IPS-11a (cell line): ENCODE data around the gene UBE2J2.

Source experiments
- H3K4me3 ChIP-seq: one replicate; pipeline ENCODE4 v1.5.1; 2013; ENCODE audit warnings: low read depth, low read length, control low read depth

UBE2J2 gene

GRCh38 chr1:1296070-1297061 is 22.7 kb upstream of the UBE2J2 start:
- no peak overlapping the region for H3K4me3 ChIP-seq

- H3K4me3 ChIP-seq = no peak overlapping the region
Observed at GRCh38 chr1:1295154-1295923, 21.7 kb upstream of the UBE2J2 start.

DNA sequence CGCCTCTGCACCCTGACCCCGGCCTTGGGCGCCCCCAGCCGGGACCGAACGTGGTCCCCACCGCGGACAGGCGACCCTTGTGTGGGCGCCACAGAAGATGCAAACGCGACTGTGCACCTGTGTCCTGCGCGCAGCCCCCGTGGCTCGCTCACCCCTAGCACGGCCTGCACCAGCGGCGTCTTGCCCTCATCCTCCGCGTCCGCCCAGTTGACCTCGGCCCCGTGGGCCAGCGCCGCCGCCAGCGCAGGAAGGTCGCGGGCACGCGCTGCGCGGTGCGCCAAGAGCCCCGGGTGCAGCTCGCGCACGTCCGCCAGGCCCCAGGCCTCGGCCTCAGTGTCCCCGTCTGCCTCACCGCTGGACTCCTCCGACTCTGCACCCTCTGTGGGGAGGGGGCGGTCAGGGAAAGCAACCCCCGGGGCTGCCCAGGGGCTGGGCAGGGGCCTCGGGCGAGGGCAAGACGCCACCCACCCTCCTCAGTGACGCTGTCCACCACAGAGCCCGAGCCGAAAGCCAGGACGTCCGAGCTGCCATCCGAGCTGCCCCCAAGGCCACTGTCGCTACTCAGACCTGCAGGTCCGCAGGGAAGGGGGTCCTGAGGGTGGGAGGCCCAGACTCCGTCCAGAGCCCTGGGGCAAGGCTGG is 20.7 kb upstream of the UBE2J2 start:
- no peak overlapping the region for H3K4me3 ChIP-seq

GRCh38 chr1:1293263-1294249 is 19.9 kb upstream of the UBE2J2 start:
- no peak overlapping the region for H3K4me3 ChIP-seq

- no peak overlapping the region for H3K4me3 ChIP-seq
Observed at GRCh38 chr1:1292851-1293250, 19.2 kb upstream of the UBE2J2 start.

DNA sequence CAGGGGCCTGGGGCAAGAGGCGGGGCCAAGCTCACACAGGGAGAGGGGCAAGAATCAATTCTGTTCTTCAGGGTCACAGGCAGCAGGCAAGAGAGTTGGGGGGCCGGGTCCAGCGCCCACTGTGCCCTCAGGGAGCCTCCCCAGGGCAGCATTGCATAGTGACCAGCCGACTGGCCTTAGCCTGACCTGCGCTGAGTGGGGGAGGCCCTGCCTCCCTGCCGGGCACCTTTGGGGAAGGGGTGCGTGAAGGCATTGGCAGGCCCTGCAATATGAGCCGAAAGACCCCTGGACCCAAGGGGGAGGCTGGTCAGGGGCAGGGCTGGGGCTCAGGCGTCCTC is 18.8 kb upstream of the UBE2J2 start:
- no peak overlapping the region for H3K4me3 ChIP-seq

DNA sequence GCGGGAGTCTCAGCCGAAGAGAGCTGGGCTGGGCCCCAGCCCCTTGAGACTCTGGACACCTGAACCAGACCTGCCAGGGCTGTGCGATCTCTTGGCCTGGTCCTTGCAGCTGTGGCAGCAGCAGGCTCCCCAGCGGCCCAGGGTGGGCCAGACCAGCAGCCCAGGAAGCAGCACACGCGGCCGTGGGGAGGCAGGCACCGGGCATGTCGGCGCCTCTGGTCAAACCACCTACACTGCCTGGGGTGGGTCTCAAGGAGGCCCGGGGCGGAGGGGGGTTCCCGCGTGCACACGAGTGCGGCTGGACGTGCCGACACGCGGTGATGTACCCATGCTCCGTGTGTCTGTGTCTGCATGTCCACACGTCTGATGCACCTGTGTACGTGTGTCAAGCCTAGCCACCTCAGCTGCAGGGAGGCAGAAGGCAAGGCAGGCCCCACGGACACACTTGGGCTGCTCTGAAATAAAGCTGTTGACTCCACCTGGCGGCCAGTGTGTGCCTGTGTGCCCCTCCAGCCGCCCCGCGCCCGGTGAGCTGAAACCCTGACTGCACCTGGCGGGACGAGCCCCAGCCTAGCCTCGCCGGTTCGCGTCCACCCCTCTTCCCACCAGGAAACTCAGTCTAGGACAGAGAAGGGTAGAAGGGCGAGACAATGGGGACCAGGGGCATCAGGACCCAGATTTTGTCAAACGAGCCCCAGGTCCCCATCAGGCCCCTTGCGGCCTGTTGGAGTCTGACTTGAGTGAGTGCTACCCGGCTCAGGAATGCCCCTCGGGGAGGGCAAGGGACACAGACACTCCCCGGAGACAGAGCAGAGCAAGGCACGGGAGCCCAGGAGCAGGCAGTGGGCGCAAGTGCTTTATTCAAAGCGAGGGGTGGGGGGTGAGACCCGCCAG is 18.1 kb upstream of the UBE2J2 start:
- no peak overlapping the region for H3K4me3 ChIP-seq

- no peak overlapping the region for H3K4me3 ChIP-seq
Observed at GRCh38 chr1:1291023-1291528, 17.4 kb upstream of the UBE2J2 start.

GRCh38 chr1:1290238-1290731 is 16.6 kb upstream of the UBE2J2 start:
- no peak overlapping the region for H3K4me3 ChIP-seq

- no peak overlapping the region for H3K4me3 ChIP-seq
Observed at GRCh38 chr1:1287288-1288110, 13.8 kb upstream of the UBE2J2 start.

- H3K4me3 ChIP-seq = no peak overlapping the region
Observed at GRCh38 chr1:1286313-1287261, 12.9 kb upstream of the UBE2J2 start.

- no peak overlapping the region for H3K4me3 ChIP-seq
Observed at GRCh38 chr1:1285611-1286311, 12.1 kb upstream of the UBE2J2 start.

- no peak overlapping the region for H3K4me3 ChIP-seq
Observed at GRCh38 chr1:1285102-1285571, 11.5 kb upstream of the UBE2J2 start.

GRCh38 chr1:1284221-1285101 is 10.8 kb upstream of the UBE2J2 start:
- no peak overlapping the region for H3K4me3 ChIP-seq

DNA sequence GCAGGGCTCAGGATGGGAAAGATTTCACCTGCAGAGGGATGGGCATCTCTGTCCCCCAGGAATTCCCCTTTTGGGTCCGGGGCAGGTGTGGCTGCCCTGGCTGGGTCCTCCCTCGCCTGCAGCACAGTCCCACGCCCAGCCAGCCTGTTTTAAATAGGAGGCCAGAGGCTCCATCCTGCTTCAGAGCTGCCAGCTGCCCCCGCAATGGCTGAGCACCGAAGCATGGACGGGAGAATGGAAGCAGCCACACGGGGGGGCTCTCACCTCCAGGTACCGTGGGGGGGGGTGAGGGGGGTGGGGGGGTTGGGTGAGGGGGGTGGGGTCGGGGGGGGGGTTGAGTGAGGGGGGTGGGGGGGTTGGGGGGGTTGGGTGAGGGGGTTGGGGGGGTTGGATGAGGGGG is 10.2 kb upstream of the UBE2J2 start:
- no peak overlapping the region for H3K4me3 ChIP-seq
